OCI-LY1 (cell line): Measurements from ENCODE around the gene METTL25.

ENCODE experiments used
- H2AFZ ChIP-seq: fragments of 200-600 bp; sonication (generic), shearing (Covaris generic); 2 replicates; pipeline ENCODE4 v1.6.0; 2014; ENCODE audit warnings: antibody characterized with exemption, mild to moderate bottlenecking, low read length
- H3F3A ChIP-seq: fragments of 200-600 bp; sonication (generic), shearing (Covaris generic); 2 replicates; pipeline ENCODE4 v1.6.0; 2014; ENCODE audit warnings: mild to moderate bottlenecking, antibody characterized with exemption, low read length, moderate library complexity; ENCODE audit not compliant: insufficient read depth
- H3K27ac ChIP-seq: fragments of 200-600 bp; sonication (generic); 2 replicates; pipeline ENCODE4 v1.5.1; 2014; ENCODE audit warnings: low read length, mixed run types, mild to moderate bottlenecking, low read depth; ENCODE audit not compliant: poor library complexity, severe bottlenecking
- H3K27me3 ChIP-seq: fragments of 200-600 bp; sonication (generic); 2 replicates; pipeline ENCODE4 v1.6.0; 2014; ENCODE audit warnings: antibody characterized with exemption, mild to moderate bottlenecking, low read length, moderate library complexity; ENCODE audit not compliant: insufficient read depth
- H3K36me3 ChIP-seq: fragments of 200-600 bp; sonication (generic); 2 replicates; pipeline ENCODE4 v1.6.1; 2014; ENCODE audit warnings: mild to moderate bottlenecking, antibody characterized with exemption, low read length, moderate library complexity, mixed read lengths; ENCODE audit not compliant: insufficient read depth
- H3K4me1 ChIP-seq: fragments of 200-600 bp; sonication (generic); 2 replicates; pipeline ENCODE4 v1.5.1; 2014; ENCODE audit warnings: mild to moderate bottlenecking, low read length, moderate library complexity; ENCODE audit not compliant: insufficient read depth, severe bottlenecking
- H3K4me2 ChIP-seq: fragments of 200-600 bp; sonication (generic), shearing (Covaris generic); 2 replicates; pipeline ENCODE4 v1.6.1; 2014; ENCODE audit warnings: low read length
- H3K4me3 ChIP-seq: fragments of 200-600 bp; sonication (generic); 2 replicates; pipeline ENCODE4 v1.5.1; 2014; ENCODE audit warnings: low read length, low read depth, mild to moderate bottlenecking, mixed read lengths; ENCODE audit not compliant: poor library complexity, severe bottlenecking
- H3K79me2 ChIP-seq: fragments of 200-600 bp; shearing (Covaris generic); 2 replicates; pipeline ENCODE4 v1.6.1; 2016; ENCODE audit warnings: mixed run types, low read length, mixed read lengths; ENCODE audit not compliant: insufficient read depth
- H3K9ac ChIP-seq: fragments of 200-600 bp; sonication (generic), shearing (Covaris generic); 2 replicates; pipeline ENCODE4 v1.6.1; 2014; ENCODE audit warnings: mild to moderate bottlenecking, low read length, mixed read lengths
- H3K9me2 ChIP-seq: fragments of 200-600 bp; sonication (generic), shearing (Covaris generic); 2 replicates; pipeline ENCODE4 v1.6.1; 2014; ENCODE audit warnings: low read depth, mild to moderate bottlenecking, low read length, mixed read lengths
- H3K9me3 ChIP-seq: fragments of 200-600 bp; shearing (Covaris generic); 2 replicates; pipeline ENCODE4 v1.6.1; 2014; ENCODE audit warnings: low read length, mixed read lengths
- H4K20me1 ChIP-seq: fragments of 200-600 bp; sonication (generic), shearing (Covaris generic); 2 replicates; pipeline ENCODE4 v1.6.0; 2016; ENCODE audit warnings: mild to moderate bottlenecking, low read length; ENCODE audit not compliant: insufficient read depth
- CTCF ChIP-seq: fragments of 200-600 bp; sonication (generic), shearing (Covaris generic); IDR thresholded peaks from 2 replicates; pipeline ENCODE4 v1.5.1; 2017; ENCODE audit warnings: mild to moderate bottlenecking, antibody characterized with exemption, low read length, moderate library complexity, mixed read lengths
- EZH2 ChIP-seq: fragments of 200-600 bp; sonication (generic), shearing (Covaris generic); IDR thresholded peaks from 2 replicates; pipeline ENCODE4 v1.8.0; 2017; ENCODE audit warnings: borderline replicate concordance, mixed run types, mild to moderate bottlenecking, antibody characterized with exemption, low read length, moderate library complexity, mixed read lengths

Gene METTL25

GRCh38 chr12:82358200-82359114 is at the start of gene METTL25, which contains the start of gene CCDC59:
Gene METTL25, plus strand, starts transcription at chr12:82358529. Its CDS starts 37 bp downstream, at chr12:82358566.
Gene CCDC59, minus strand, starts transcription at chr12:82358387. Its CDS starts 11 bp downstream, at chr12:82358376.
- H3K79me2 ChIP-seq = peaks cover 20% of the 10 kb centered on the region

GRCh38 chr12:82314406-82314892 is 43.9 kb upstream of the METTL25 start:
- no peak overlapping the region for H3K9ac ChIP-seq
- no peaks in the 10 kb centered on the region for H3K9me2 ChIP-seq
- H2AFZ ChIP-seq = no peak overlapping the region
- TF ChIP-seq EZH2 (no peak), CTCF (no peak)
- H3K27me3 ChIP-seq = no peaks in the 10 kb centered on the region
- no peak overlapping the region for H3K4me3 ChIP-seq
- H3K79me2 ChIP-seq = no peaks in the 10 kb centered on the region
- H3K4me1 ChIP-seq = no peaks in the 10 kb centered on the region
- H3K4me2 ChIP-seq = no peak overlapping the region
- H3F3A ChIP-seq = no peaks in the 10 kb centered on the region
- no peaks in the 10 kb centered on the region for H3K9me3 ChIP-seq
- H4K20me1 ChIP-seq = no peaks in the 10 kb centered on the region
- H3K36me3 ChIP-seq = no peaks in the 10 kb centered on the region
- H3K27ac ChIP-seq = no peak overlapping the region

More at GRCh38 chr12:82358200-82359114, at the start of gene METTL25, which contains the start of gene CCDC59:
- peak within 1 kb of the TSS; percentile 91 for H3K9ac ChIP-seq
- no peaks in the 10 kb centered on the region for H4K20me1 ChIP-seq
- H3K27ac ChIP-seq = peak within 1 kb of the TSS; percentile 80
- peaks cover 24% of the 10 kb centered on the region for H3K4me1 ChIP-seq
- no peaks in the 10 kb centered on the region for H3K9me2 ChIP-seq
- H2AFZ ChIP-seq = no peak within 1 kb of the TSS
- TF ChIP-seq CTCF (peak; percentile 98), EZH2 (no peak)
- H3K4me3 ChIP-seq = peak within 1 kb of the TSS; percentile 81
- no peaks in the 10 kb centered on the region for H3F3A ChIP-seq
- no peaks in the 10 kb centered on the region for H3K9me3 ChIP-seq
- no peaks in the 10 kb centered on the region for H3K27me3 ChIP-seq
- H3K4me2 ChIP-seq = peak within 1 kb of the TSS; percentile 94
- peaks cover 28% of the 10 kb centered on the region for H3K36me3 ChIP-seq

GRCh38 chr12:82319276-82319675 is 39.1 kb upstream of the METTL25 start:
- no peaks in the 10 kb centered on the region for H4K20me1 ChIP-seq
- H3K4me1 ChIP-seq = no peaks in the 10 kb centered on the region
- H2AFZ ChIP-seq = no peak overlapping the region
- H3K79me2 ChIP-seq = no peaks in the 10 kb centered on the region
- no peak overlapping the region for H3K4me3 ChIP-seq
- H3K36me3 ChIP-seq = no peaks in the 10 kb centered on the region
- H3K27ac ChIP-seq = no peak overlapping the region
- H3K9me3 ChIP-seq = no peaks in the 10 kb centered on the region
- no peak overlapping the region for H3K9ac ChIP-seq
- no peak for TF ChIP-seq EZH2
- TF ChIP-seq CTCF = no peak
- H3K4me2 ChIP-seq = no peak overlapping the region
- no peaks in the 10 kb centered on the region for H3F3A ChIP-seq
- no peaks in the 10 kb centered on the region for H3K27me3 ChIP-seq
- no peaks in the 10 kb centered on the region for H3K9me2 ChIP-seq
